GOT3 (cell line): Measurements from ENCODE around the gene DLK2.
"Not testable (repeated sequence)": the region's sequence is repeated elsewhere in the genome, so short reads cannot be mapped to it uniquely, and the experiment has no call there.

Source experiments
- DNase-seq: peaks from one replicate; lab custom pipeline; 2025; ENCODE audit warnings: mixed read lengths; lab: John Stamatoyannopoulos, UW

Gene DLK2

DNA sequence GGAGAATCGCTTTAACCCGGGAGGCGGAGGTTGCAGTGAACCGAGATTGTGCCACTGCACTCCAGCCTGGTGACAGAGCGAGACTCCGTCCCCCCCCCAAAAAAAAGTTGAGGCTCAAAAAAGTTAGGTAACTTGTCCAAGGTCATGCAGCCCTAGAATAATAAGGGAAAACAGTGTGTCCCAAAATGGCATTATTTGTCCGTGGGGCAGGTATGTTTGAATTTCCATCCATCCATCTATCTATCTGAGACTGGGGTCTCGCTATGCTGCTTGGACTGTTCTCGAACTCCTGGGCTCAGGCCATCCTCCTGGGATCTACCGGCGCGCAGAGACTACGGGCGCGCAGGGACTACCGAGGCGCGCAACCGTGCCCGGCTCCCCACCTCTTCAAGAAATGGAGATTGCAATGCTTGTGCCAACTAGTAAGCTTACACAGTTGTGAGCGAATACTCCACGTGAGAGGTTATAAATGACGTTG is 28.4 kb downstream of the DLK2 start:
- DNase-seq = no peak

DNA sequence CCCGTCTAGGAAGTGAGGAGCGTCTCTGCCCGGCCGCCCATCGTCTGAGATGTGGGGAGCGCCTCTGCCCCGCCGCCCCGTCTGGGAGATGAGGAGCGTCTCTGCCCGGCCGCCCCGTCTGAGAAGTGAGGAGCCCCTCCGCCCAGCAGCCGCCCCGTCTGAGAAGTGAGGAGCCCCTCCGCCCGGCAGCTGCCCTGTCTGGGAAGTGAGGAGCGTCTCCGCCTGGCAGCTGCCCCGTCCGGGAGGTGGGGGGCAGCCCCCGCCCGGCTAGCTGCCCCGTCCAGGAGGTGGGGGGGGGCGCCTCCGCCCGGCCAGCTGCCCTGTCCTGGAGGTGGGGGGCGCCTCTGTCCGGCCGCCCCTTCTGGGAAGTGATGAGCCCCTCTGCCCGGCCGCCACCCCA is 30.3 kb downstream of the DLK2 start:
- DNase-seq = not testable (repeated sequence)

DNA sequence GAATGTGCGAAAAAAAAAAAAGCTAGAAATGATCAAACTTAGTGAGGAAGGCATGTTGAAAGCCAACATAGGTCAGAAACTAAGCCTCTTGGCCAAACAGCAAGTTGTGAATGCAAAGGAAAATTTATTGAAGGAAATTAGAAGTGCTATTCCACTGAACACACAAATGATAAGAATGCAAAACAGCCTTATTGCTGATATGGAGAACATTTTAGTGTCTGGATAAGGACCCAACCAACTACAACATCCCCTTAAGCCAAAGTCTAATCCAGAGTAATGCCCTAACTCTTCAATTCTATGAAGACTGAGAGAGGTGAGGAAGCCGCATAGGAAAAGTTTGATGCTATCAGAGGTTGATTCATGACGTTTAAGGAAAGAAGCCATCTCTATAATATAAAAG is 33.5 kb downstream of the DLK2 start:
- DNase-seq = no peak

DNA sequence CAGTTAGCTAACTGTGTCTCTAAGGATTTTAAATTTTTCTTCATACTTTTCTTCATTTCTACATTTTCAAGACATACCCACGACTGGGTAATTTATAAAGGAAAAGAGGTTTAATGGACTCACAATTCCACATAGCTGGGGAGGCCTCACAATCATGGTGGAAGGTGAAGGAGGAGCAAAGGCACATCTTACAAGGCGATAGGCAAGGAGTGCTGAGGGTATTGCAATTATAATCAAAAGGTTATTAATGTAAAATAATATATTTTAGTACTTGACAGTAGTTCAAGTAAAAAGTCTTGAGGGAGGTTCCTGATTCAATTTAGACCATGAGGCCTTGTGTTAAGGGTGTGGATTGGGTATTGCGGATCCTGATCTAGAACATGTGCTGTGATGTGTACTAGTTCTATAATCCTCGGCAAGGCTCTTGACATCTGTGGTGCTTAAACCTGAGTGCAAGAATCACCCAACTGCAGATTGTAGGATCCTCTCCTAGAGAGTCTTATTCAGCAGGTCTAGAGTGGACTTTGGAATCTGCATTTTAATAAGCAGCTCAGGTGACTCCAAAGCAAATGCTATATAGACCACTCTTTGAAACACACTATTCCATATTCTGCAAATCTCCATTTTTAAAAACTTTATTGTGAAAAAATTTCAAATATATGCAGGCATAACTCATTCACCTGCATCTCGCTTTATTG is 35.2 kb downstream of the DLK2 start:
- DNase-seq = no peak

DNA sequence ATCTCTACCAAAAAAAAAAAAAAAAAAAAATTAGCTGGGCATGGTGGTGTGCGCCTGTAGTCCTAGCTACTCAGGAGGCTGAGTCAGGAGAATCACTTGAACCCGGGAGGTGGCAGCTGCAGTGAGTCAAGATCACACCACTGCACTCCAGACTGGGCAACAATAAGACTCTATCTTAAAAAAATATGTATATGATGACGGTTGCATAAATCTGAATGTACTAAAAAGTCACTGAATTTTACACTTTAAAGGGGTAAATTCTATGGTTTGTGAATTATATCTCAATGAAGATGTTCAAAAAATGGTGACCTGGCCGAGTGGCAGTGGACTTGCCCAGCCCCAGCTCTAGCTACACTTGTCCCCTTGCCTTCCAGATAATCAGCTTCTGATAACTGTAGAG is 38.4 kb downstream of the DLK2 start:
- DNase-seq = no peak

DNA sequence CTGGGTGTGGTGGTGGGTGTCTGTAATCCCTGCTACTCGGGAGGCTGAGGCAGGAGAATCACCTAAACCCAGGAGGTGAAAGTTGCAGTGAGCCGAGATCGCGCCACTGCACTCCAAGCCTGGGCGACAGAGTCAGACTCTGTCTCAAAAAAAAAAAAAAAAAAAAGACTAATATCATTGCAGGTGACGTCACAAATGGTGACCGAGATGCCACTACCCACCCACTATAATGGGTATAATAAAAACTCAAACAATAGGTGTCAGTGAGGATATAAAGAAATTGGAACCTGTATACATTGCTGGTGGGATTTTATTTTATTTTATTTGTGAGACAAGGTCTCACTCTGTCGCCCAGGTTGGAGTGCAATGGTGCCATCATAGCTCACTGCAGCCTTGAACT is 40.1 kb downstream of the DLK2 start:
- not testable (repeated sequence) for DNase-seq

DNA sequence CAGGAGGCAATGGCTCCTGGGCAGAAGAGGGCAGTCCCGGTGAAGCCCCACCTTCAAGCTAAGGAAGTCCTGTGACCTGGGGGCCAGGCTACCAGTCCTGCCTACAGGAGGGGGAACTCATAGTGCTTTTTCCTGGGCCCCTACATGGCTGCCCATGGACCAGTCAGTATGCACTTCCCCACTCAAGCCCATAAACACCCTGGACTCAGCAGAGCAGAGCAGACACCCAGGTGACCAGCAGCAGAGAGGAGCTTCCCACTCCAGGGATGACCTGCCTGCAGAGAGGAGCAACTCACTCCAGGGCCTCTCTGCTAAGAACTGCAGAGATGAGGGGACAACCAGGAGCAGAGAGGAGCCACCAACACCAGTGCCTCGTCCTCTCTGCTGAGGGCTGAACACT is 42.3 kb downstream of the DLK2 start:
- no peak for DNase-seq

DNA sequence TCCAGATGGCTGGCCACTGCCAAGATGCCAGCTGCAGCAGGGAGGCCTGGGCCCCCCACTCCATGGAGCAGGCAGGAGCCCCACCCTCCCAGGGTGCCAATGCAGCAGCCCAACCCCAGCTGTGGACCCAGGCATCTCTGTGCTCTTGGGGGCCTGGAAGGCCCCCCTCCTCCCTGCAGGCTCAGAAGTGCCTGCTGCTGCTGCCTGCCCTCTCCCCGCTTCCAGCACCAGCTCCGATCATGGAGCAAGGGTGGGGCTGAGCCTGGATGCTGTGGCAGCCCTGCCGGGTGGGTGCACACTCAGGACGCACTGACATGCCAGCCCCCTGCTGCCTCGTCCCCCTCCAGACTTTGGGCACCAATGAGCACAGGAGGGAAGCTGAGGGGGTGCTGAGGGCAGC is 42.8 kb downstream of the DLK2 start:
- DNase-seq = no peak

DNA sequence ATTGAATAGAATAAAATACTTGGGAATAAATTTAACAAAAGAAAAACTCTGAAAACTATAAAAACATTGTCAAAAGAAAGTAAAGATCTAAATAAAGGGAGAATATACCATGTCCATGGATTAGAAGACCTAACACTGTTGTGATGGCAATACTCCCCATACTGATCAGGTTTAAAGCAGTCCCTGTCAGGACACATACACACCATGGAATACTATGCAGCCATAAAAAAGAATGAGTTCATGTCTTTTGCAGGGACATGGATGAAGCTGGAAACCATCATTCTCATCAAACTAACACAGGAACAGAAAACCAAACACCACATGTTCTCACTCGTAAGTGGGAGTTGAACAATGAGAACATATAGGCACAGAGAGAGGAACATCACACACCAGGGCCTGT is 44.6 kb downstream of the DLK2 start:
- not testable (repeated sequence) for DNase-seq

DNA sequence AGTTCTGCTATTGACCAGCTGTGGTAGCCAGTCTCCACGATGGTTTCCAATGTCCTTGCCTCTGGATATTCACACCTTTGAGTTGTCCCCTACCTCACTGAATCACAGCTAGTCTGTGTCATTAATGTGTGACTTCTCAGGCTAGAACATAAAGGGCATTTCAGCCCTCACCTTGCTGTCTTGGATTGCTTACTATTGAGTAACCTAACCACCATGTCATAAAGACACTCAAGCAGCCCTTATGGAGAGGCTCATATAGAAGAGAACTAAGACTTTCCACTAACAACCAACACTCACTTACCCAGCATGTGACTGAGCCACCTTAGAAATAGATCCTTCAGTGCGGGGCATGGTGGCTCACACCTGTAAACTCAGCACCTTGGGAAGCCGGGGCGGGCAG is 47.1 kb downstream of the DLK2 start:
- no peak for DNase-seq

DNA sequence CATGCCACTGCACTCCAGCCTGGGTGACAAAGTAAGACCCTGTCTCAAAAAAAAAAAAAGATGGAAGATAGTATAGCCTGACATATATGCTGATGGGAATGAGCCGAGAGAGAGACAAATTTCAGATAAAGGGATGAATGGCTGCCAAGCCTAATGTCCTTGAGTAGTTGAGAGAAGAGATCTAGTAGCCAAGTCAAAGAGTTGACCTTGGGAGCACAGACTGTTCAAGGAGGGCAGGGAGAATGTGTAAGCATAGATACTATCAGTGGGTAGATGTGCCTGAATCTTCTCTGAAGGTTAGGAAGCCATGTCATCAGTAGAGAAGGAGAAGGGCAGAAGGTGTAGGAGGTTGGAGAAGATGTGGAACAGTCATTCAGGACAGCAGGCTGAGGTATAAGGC is 48.1 kb downstream of the DLK2 start:
- DNase-seq = no peak

DNA sequence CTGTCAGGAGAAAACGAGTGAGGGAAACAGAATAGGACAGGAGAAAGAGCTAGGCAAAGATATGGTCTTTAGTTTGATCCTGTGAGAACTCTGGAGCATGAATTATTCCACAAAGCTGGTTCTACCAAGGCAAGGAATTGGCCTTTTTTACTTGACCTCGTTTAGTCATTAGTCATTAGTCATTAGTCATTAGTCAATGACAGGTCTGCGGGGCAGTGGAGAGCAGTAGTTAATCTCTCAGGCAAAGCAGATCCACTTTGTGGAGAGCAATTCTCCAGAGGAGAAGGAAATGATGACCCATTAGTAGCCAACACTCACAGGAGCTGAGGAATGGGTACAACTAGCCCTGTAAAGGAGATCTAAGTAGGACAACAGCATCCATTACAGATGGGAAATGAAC is 50.0 kb downstream of the DLK2 start:
- no peak for DNase-seq

DNA sequence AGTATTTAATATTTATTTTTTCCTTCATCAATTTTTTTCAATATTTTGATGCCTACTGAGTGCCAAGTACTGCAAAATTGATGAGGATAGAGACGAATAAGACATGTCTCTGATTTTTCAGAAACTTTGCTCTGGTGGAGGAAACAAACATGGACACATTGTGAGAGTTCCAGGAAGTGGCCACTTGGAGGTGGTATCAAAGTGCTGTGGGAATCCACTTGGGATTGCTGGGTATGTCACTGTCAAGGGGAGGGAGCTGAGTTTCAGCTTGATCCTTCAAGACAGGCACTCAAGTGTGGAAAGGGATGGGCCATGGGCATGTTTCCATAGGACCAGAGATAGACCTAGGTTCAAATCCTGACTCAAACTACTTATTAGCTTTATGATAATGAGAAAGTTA is 52.5 kb downstream of the DLK2 start:
- DNase-seq = no peak

DNA sequence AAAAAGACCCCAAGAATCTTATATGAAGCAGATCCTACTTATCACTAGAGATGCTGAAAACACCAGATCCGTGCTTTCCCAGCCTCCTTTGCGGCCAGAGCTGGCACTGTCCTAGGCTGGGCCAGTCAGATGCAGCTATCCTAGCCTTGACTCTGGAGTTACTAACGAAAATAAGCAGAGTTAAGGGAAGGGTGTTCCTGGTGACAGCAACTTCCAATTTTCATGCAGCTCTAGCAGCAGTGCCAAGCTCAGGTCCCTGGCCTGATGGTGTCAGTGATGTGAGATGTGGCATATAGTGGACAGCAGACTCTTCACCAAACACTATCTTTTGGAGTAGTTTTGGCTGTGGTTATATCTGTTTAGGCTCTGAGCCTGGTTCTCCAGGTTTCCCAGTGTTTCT is 53.6 kb downstream of the DLK2 start:
- no peak for DNase-seq
